Measurements from ENCODE around the gene SUPT6H.

SUPT6H gene

DNA sequence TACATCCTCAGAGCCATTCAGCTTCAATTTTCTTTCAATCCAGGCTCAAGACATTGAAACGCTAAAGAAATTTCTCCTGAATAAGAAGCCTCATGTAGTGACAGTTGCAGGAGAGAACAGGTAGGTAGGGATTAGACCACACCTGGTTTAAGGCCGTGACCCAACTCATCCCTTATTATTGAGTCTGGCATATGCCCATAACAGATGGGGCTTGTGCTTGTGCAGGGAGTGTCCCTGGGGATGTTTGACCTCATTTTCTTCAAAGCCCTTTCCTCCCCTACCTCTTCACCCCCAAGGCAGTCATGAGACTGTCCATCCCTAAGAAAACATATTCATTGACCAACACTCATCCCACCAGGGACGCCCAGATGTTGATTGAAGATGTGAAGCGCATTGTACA is 24.3 kb downstream of the SUPT6H start:
- TF ChIP-seq, protein P1, sequence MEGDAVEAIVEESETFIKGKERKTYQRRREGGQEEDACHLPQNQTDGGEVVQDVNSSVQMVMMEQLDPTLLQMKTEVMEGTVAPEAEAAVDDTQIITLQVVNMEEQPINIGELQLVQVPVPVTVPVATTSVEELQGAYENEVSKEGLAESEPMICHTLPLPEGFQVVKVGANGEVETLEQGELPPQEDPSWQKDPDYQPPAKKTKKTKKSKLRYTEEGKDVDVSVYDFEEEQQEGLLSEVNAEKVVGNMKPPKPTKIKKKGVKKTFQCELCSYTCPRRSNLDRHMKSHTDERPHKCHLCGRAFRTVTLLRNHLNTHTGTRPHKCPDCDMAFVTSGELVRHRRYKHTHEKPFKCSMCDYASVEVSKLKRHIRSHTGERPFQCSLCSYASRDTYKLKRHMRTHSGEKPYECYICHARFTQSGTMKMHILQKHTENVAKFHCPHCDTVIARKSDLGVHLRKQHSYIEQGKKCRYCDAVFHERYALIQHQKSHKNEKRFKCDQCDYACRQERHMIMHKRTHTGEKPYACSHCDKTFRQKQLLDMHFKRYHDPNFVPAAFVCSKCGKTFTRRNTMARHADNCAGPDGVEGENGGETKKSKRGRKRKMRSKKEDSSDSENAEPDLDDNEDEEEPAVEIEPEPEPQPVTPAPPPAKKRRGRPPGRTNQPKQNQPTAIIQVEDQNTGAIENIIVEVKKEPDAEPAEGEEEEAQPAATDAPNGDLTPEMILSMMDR (IDR thresholded peaks at IDR 0.05), result no peak
- no peak for TF ChIP-seq ZFX (IDR thresholded peaks at IDR 0.05; ENCODE audit: borderline replicate concordance)
- H3K27ac ChIP-seq, result no peak overlapping the region

DNA sequence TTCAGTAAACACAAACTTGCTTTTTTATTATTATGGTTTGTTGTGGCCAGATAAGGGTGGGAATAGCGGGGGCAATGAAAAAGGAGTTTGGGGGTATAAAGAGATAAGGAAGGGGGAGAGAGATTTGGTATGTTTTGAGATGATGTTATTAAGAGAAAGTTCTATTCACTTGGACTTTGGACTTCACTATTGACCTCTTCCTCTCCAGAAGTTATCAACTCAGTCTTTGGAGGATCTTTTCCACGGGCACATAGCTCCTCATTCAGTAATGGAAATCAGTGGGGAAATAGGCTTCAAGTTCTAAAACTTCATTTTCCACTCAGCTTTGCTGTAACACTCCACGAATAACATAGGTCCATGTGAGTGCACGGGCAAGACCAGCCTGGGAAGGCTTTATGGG is 26.5 kb downstream of the SUPT6H start:
- H3K27ac ChIP-seq, result 0 out of 2 replicates have a peak overlapping the region, but pooled peaks have one; percentile 2
- TF ChIP-seq ZFX (IDR thresholded peaks at IDR 0.05; ENCODE audit: borderline replicate concordance), result no peak
- TF ChIP-seq, protein P1 (IDR thresholded peaks at IDR 0.05), result no peak

DNA sequence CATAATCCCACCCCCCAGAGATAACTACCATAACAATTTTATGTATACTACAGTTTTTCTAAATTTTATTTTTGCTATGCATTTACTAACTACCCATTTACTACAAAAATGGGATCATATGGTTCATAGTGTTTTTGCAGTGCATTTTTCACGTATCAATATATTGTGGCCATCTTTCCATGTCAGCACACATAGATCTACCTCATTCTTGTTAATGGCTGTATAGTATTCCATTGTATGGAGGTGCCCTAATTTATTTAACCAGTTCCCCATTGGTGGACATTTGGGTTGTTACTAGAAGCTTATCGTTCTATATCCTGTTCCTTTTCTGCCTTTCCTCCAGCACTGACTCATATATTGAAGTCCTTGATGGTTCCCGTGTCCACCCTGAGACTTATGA is 27.0 kb downstream of the SUPT6H start:
- TF ChIP-seq, protein P1 (IDR thresholded peaks at IDR 0.05), result no peak
- no peak for TF ChIP-seq ZFX (IDR thresholded peaks at IDR 0.05; ENCODE audit: borderline replicate concordance)
- no peak overlapping the region for H3K27ac ChIP-seq

DNA sequence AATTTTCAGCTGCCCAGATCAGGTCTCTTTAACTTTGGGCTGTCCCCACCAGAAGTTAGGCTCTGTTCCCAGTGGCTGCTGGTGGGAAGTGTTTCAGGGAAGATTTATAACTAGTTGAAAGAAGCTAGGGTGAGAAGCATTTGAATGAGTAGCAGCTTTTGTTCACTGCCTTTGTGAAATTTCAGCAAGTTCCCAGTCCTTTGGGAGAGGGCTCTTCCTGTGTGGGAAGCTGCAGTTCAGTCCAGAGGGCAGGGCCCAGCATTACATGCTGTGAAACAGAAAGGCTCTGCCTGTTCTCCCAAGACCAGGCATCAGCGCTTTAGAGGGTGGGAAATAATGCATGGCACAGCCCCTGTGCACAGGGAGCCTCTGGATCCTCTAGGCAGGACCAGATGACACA is 31.9 kb downstream of the SUPT6H start:
- TF ChIP-seq, protein P1 (IDR thresholded peaks at IDR 0.05), result no peak
- no peak for TF ChIP-seq ZFX (IDR thresholded peaks at IDR 0.05; ENCODE audit: borderline replicate concordance)
- 0 out of 2 replicates have a peak overlapping the region, but pooled peaks have one; percentile 8 for H3K27ac ChIP-seq

DNA sequence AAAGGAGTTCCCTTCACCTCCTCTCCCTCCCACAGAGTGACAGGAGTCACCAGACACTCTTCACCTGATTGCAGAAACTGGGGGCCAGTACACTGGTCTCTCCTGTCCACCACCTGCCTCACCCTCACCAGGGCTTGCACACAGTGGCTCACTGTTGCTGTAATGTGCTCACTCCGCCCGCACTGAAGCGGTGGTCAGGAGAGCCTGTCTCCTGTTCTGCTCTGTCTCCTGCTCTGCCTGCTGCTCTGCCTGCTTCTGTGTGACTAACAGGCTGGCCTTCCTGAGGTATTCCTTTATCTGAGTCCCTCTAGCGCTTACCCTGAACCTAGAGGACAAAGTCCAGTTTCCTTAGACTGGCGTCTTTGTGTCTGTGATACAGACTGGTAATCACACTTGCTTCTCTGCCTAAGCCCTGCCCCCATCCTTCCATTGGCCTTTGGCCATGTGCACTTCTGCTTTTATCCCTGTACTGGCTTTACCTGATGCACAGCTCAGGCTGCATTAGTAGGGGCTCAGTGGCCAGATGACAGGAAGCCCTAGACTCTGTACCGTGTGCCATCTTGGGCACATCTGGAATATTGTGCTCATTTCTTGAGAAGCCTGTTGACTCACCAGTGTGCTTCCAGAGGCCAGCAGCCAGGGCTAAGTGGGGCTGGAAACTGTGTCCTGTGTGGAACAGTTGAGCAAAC is 36.4 kb downstream of the SUPT6H start:
- TF ChIP-seq, protein P1 (IDR thresholded peaks at IDR 0.05), result peak; percentile 26
- TF ChIP-seq ZFX (IDR thresholded peaks at IDR 0.05; ENCODE audit: borderline replicate concordance), result no peak
- peak overlapping the region; percentile 99 for H3K27ac ChIP-seq

DNA sequence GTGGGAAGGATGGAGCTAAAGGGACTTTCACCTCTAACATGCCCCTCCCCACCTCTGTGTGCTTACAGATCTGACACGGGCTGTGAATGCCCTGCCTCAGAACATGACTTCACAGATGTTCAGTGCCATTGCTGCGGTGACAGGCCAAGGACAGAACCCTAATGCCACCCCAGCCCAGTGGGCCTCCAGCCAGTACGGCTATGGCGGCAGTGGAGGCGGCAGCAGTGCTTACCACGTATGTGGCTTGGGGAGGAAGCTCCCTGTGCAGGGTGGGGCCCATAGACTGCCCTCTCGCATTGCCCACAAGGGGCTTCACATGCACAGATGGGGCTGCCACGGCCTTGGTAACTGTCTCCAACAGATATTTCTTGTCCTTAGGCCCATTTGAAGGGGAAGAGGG is 38.3 kb downstream of the SUPT6H start:
- no peak for TF ChIP-seq ZFX (IDR thresholded peaks at IDR 0.05; ENCODE audit: borderline replicate concordance)
- TF ChIP-seq, protein P1 (IDR thresholded peaks at IDR 0.05), result no peak

DNA sequence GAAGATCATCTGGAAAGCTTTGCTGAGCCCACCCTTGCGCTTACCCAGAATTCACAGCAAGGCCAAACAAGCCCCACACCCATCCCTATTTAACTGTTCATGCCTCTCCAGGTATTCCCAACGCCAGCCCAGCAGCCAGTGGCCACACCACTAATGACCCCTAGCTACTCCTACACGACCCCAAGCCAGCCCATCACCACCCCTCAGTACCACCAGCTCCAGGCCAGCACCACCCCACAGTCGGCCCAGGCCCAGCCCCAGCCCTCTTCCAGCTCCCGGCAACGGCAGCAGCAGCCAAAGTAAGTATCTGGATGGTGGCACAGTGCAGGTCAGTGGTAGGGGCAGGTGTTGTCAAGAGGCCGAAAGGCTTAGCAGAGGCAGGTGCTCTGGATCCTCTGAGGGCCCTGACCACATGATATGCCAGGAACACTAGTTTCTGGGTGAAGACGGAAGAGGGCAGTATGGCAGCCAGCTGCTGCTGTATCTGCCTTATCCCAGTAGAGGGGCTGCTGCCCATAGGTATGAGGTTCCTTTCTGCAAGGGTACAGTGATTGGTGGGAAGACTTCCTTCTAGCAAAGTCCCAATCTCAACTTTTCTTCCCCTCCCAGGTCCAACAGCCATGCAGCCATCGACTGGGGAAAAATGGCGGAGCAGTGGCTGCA is 39.0 kb downstream of the SUPT6H start:
- no peak for TF ChIP-seq ZFX (IDR thresholded peaks at IDR 0.05; ENCODE audit: borderline replicate concordance)
- TF ChIP-seq, protein P1 (IDR thresholded peaks at IDR 0.05), result no peak
- H3K27ac ChIP-seq, result peak overlapping the region; percentile 99

More for the DNA sequence above, 38.3 kb downstream of the SUPT6H start:
- H3K27ac ChIP-seq, result peak overlapping the region; percentile 99

Measured in 22Rv1 (cell line).